H9 (cell line): ENCODE results near the gene KRT71. TPM values are rescaled to one million over a fixed set of nuclear protein-coding genes. Genes with fewer than 3 reads are reported as not detected.

ENCODE experiments used
- DNase-seq: peaks from one replicate; pipeline ENCODE4 v3.0.0-alpha.2; 2017
- H2AFZ ChIP-seq: one replicate; pipeline ENCODE4 v1.6.1; 2013; ENCODE audit warnings: mild to moderate bottlenecking, low read length, control low read depth, moderate library complexity
- H2AK5ac ChIP-seq: 2 replicates; pipeline ENCODE4 v1.6.1; 2013; ENCODE audit warnings: low read length, control low read depth, mixed read lengths; ENCODE audit not compliant: insufficient read length
- H2BK120ac ChIP-seq: one replicate; pipeline ENCODE4 v1.6.1; 2013; ENCODE audit warnings: low read depth, mild to moderate bottlenecking, low read length, control low read depth, inconsistent platforms; ENCODE audit not compliant: poor library complexity, severe bottlenecking
- H2BK12ac ChIP-seq: 2 replicates; pipeline ENCODE4 v1.6.1; 2013; ENCODE audit warnings: low read length, control low read depth, mixed read lengths, low read depth; ENCODE audit not compliant: insufficient read length
- H2BK15ac ChIP-seq: 2 replicates; pipeline ENCODE4 v1.6.1; 2013; ENCODE audit warnings: low read depth, low read length, control low read depth
- H2BK20ac ChIP-seq: one replicate; pipeline ENCODE4 v1.6.1; 2013; ENCODE audit warnings: low read depth, mild to moderate bottlenecking, low read length, control low read depth, inconsistent platforms; ENCODE audit not compliant: poor library complexity, severe bottlenecking
- H2BK5ac ChIP-seq: 2 replicates; pipeline ENCODE4 v1.6.1; 2013; ENCODE audit warnings: low read length, control low read depth, mixed read lengths; ENCODE audit not compliant: insufficient read length
- H3K14ac ChIP-seq: 2 replicates; pipeline ENCODE4 v1.6.1; 2013; ENCODE audit warnings: low read length, control low read depth; ENCODE audit not compliant: insufficient read depth
- H3K18ac ChIP-seq: 2 replicates; pipeline ENCODE4 v1.6.1; 2013; ENCODE audit warnings: low read depth, mild to moderate bottlenecking, mixed read lengths, low read length, control low read depth; ENCODE audit not compliant: insufficient read length
- H3K23ac ChIP-seq: 2 replicates; pipeline ENCODE4 v1.6.1; 2013; ENCODE audit warnings: low read length, control low read depth, mixed read lengths, low read depth; ENCODE audit not compliant: insufficient read length
- H3K23me2 ChIP-seq: 2 replicates; pipeline ENCODE4 v1.6.1; 2013; ENCODE audit warnings: low read depth, mild to moderate bottlenecking, mixed read lengths, low read length, control low read depth; ENCODE audit not compliant: insufficient read length, poor library complexity, severe bottlenecking
- H3K27ac ChIP-seq: 2 replicates; pipeline ENCODE4 v1.5.1; 2013; ENCODE audit warnings: low read length, control low read depth, mixed read lengths, low read depth; ENCODE audit not compliant: insufficient read length
- H3K27me3 ChIP-seq: 2 replicates; pipeline ENCODE4 v1.6.1; 2013; ENCODE audit warnings: low read length, control low read depth, inconsistent platforms; ENCODE audit not compliant: insufficient read depth
- H3K4ac ChIP-seq: 2 replicates; pipeline ENCODE4 v1.6.1; 2013; ENCODE audit warnings: low read depth, mild to moderate bottlenecking, control low read depth, inconsistent platforms, low read length, moderate library complexity
- H3K4me1 ChIP-seq: 2 replicates; pipeline ENCODE4 v1.6.1; 2013; ENCODE audit warnings: low read length, control low read depth, inconsistent platforms; ENCODE audit not compliant: insufficient read depth
- H3K4me2 ChIP-seq: 2 replicates; pipeline ENCODE4 v1.6.1; 2013; ENCODE audit warnings: low read length, control low read depth, mixed read lengths; ENCODE audit not compliant: insufficient read length, insufficient read depth
- H3K56ac ChIP-seq: 2 replicates; pipeline ENCODE4 v1.6.1; 2013; ENCODE audit warnings: low read depth, mild to moderate bottlenecking, mixed read lengths, low read length, control low read depth; ENCODE audit not compliant: insufficient read length
- H3K79me1 ChIP-seq: 2 replicates; pipeline ENCODE4 v1.6.1; 2013; ENCODE audit warnings: low read depth, mild to moderate bottlenecking, moderate library complexity, low read length, control low read depth, inconsistent platforms; ENCODE audit not compliant: insufficient read depth, poor library complexity, severe bottlenecking
- H3K79me2 ChIP-seq: 2 replicates; pipeline ENCODE4 v1.6.1; 2013; ENCODE audit warnings: low read length, control low read depth, inconsistent platforms; ENCODE audit not compliant: insufficient read depth
- H3K9ac ChIP-seq: 2 replicates; pipeline ENCODE4 v1.6.1; 2013; ENCODE audit warnings: low read length, control low read depth, mixed read lengths; ENCODE audit not compliant: insufficient read length; ENCODE audit errors: extremely low read depth
- H3K9me3 ChIP-seq: one replicate; pipeline ENCODE4 v1.6.1; 2013; ENCODE audit warnings: low read depth, low read length, inconsistent platforms; ENCODE audit not compliant: control insufficient read depth
- H3T11ph ChIP-seq: one replicate; pipeline ENCODE4 v1.6.1; 2013; ENCODE audit warnings: mild to moderate bottlenecking, low read length, control low read depth, inconsistent platforms
- H4K20me1 ChIP-seq: one replicate; pipeline ENCODE4 v1.6.1; 2013; ENCODE audit not compliant: control insufficient read depth, insufficient read length, insufficient read depth
- H4K5ac ChIP-seq: 2 replicates; pipeline ENCODE4 v1.6.1; 2013; ENCODE audit warnings: low read depth, mild to moderate bottlenecking, mixed read lengths, low read length, control low read depth; ENCODE audit not compliant: insufficient read length
- H4K8ac ChIP-seq: replicated peaks from 2 replicates; pipeline ENCODE4 v1.6.1; 2013; ENCODE audit warnings: low read length, control low read depth, mixed read lengths, low read depth; ENCODE audit not compliant: insufficient read length
- H4K91ac ChIP-seq: 2 replicates; pipeline ENCODE4 v1.6.1; 2013; ENCODE audit warnings: low read depth, mild to moderate bottlenecking, moderate library complexity, mixed read lengths, low read length, control low read depth; ENCODE audit not compliant: insufficient read length
- H3K27ac Mint-ChIP-seq, 3 experiments: 2 replicates in 2 of 3; 3 replicates in 1 of 3; pipeline ENCODE4 v1.8.0; 2020 to 2021; ENCODE audit warnings: mixed read lengths in 3 of 3, mild to moderate bottlenecking in 1 of 3, moderate library complexity in 1 of 3
- H3K27me3 Mint-ChIP-seq: 2 replicates; pipeline ENCODE4 v1.8.0; 2021; ENCODE audit warnings: low read depth, mild to moderate bottlenecking, moderate library complexity, mixed read lengths
- H3K36me3 Mint-ChIP-seq, 3 experiments: 2 replicates in 2 of 3; 3 replicates in 1 of 3; pipeline ENCODE4 v1.8.0; 2020 to 2021; ENCODE audit warnings: low read depth in 3 of 3, mixed read lengths in 3 of 3; ENCODE audit not compliant: insufficient read depth in 1 of 3
- H3K4me1 Mint-ChIP-seq, 2 experiments: 2 replicates each; pipeline ENCODE4 v1.8.0; 2020; ENCODE audit warnings: mixed read lengths in 2 of 2
- H3K4me3 Mint-ChIP-seq, 2 experiments: 2 replicates in 1 of 2; 3 replicates in 1 of 2; pipeline ENCODE4 v1.8.0; 2020 to 2021; ENCODE audit warnings: mild to moderate bottlenecking in 2 of 2, mixed read lengths in 2 of 2, moderate library complexity in 1 of 2
- H3K9me3 Mint-ChIP-seq, 2 experiments: 2 replicates in 1 of 2; 3 replicates in 1 of 2; pipeline ENCODE4 v1.8.0; 2020; ENCODE audit warnings: mild to moderate bottlenecking in 2 of 2, mixed read lengths in 2 of 2, moderate library complexity in 1 of 2
- WGBS: extraction: QIAGEN DNeasy Blood & Tissue Kit; methylation state at CpG from one replicate; pipeline ENCODE4 v1.1.7; 2013; ENCODE audit warnings: missing lambda C conversion rate, low lambda C conversion rate, mixed read lengths; ENCODE audit not compliant: insufficient read length; ENCODE audit errors: extremely low coverage; 5-methylcytosine and 5-hydroxymethylcytosine counted together
- total RNA-seq: library from RNA; stranded (reverse); gene quantifications from 2 replicates; pipeline ENCODE4 v1.2.1, GENCODE V29; 2021
- TF ChIP-seq, protein P1 (sequence below): fragments of 200-600 bp; sonication (generic); conservative IDR thresholded peaks from 3 replicates; pipeline ENCODE4 v1.8.0; 2021; ENCODE audit warnings: antibody characterized with exemption, mild to moderate bottlenecking

KRT71 gene
- total RNA-seq, 1 experiment from 2014 or later, result not detected

GRCh38 chr12:52522346-52523011 is 30.5 kb downstream of the KRT71 start:
- Histone ChIP-seq H3K9me3 (no peaks in the 10 kb centered on the region), H2AK5ac (no peak overlapping the region), H3K56ac (no peak overlapping the region), H3K4me2 (no peak overlapping the region), H3K14ac (no peak overlapping the region; the same call in 1 of the 2 replicates), H4K5ac (no peak overlapping the region), H3K9ac (no peak overlapping the region), H3K4ac (no peak overlapping the region), H3K4me1 (no peaks in the 10 kb centered on the region), H3K23me2 (no peaks in the 10 kb centered on the region), H2BK20ac (no peak overlapping the region), H3K27ac (no peak overlapping the region), H3K18ac (no peak overlapping the region), H4K8ac (no peak overlapping the region), H3K79me1 (no peaks in the 10 kb centered on the region), H4K91ac (no peak overlapping the region), H3K79me2 (no peaks in the 10 kb centered on the region), H2BK12ac (no peak overlapping the region), H3K27me3 (no peaks in the 10 kb centered on the region), H2BK5ac (no peak overlapping the region), H3K23ac (no peak overlapping the region), H4K20me1 (no peaks in the 10 kb centered on the region), H2BK15ac (no peak overlapping the region), H2BK120ac (no peak overlapping the region), H2AFZ (no peak overlapping the region), H3T11ph (no peak overlapping the region)
- DNase-seq, result peak; percentile 23
- Mint-ChIP-seq H3K4me1 (peaks cover 15 to 20% of the 10 kb centered on the region in 2 experiments), H3K27me3 (peaks cover 3% of the 10 kb centered on the region), H3K9me3 (no peaks in the 10 kb centered on the region; a peak in 1 of 5 replicates), H3K36me3 (no peaks in the 10 kb centered on the region), H3K27ac (peak overlapping the region in 1 of 3 experiments; percentile 34; a peak in 1 of 7 replicates), H3K4me3 (no peak overlapping the region)
- no CpG with 5 or more reads among the region's 10 CpGs for WGBS
- TF ChIP-seq, protein P1, sequence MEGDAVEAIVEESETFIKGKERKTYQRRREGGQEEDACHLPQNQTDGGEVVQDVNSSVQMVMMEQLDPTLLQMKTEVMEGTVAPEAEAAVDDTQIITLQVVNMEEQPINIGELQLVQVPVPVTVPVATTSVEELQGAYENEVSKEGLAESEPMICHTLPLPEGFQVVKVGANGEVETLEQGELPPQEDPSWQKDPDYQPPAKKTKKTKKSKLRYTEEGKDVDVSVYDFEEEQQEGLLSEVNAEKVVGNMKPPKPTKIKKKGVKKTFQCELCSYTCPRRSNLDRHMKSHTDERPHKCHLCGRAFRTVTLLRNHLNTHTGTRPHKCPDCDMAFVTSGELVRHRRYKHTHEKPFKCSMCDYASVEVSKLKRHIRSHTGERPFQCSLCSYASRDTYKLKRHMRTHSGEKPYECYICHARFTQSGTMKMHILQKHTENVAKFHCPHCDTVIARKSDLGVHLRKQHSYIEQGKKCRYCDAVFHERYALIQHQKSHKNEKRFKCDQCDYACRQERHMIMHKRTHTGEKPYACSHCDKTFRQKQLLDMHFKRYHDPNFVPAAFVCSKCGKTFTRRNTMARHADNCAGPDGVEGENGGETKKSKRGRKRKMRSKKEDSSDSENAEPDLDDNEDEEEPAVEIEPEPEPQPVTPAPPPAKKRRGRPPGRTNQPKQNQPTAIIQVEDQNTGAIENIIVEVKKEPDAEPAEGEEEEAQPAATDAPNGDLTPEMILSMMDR, result no peak
